CD4-positive, alpha-beta T cell treated with Interleukin-10 for 1 hour (primary cell): ENCODE data around the gene MAD2L1.
"Not testable (repeated sequence)": the region's sequence is repeated elsewhere in the genome, so short reads cannot be mapped to it uniquely, and the experiment has no call there.

Experiments
- DNase-seq: peaks from one replicate; pipeline ENCODE4 v3.0.0-alpha.2; 2020

Gene MAD2L1

DNA sequence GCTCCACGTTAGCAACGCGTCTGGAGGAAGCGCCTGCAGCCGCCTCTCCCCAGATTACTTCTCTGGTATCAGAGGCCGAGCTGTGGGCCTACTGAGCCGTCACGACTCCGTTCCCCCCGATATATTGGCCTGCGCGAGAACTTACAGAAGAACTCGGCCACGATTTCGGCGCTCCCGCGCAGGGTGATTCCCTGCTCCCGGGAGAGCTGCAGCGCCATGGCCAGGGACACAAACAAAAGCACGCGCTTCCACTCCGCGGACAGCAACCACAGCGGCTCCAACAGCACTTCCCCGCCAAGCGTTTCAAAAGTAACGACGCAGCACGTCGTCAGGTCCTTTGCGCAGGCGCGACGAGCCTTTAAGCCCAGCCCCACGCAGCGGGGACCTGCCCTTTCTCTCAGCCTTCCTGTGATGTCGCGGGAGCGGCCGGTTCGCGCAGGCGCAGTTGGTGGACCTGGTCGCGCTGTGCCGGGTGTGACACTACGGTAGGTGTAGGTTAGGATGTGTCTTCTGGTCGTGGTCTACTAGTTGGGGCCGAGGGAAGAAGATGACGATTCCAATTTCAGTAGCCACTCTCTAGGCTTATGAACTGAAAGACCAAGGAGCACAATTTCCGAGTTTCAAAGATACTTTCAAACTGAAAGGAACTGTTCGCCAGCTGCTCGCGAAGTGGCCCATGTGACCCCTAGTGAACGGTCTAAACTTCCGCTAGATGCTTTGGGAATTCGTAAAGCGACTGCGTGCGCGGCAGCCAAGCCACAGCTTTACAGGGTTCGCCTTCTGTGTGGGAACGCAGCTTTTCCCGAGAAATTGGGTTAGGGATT, at the start of gene MAD2L1:
Gene MAD2L1 (minus strand): TSS at position 332 of the 824 bp plus-strand sequence. CDS start 114 bp downstream, at position 218.
- peak; percentile 99 for DNase-seq

DNA sequence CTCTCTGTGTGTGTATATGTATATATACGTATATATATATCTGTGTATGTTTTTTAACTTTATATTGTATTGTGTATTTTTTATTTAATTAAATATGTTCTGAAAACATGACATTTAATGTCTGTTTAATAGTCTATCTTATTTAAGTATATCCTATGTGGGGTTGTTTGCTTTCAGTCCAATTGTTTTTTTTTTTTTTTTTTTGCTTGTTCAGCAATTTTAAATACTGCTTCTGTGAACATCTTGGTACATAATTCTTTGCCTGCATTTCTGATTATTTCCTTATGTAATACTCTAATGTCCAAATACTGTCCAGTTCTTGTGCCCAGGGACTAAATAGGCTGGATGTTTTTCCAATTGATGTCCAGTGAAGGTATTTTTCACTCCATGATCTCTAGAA, 45.1 kb upstream of the MAD2L1 start:
- no peak for DNase-seq

GRCh38 chr4:120109406-120109805, 42.8 kb upstream of the MAD2L1 start:
- DNase-seq, result no peak

GRCh38 chr4:120105472-120105871, 38.8 kb upstream of the MAD2L1 start:
- no peak for DNase-seq

DNA sequence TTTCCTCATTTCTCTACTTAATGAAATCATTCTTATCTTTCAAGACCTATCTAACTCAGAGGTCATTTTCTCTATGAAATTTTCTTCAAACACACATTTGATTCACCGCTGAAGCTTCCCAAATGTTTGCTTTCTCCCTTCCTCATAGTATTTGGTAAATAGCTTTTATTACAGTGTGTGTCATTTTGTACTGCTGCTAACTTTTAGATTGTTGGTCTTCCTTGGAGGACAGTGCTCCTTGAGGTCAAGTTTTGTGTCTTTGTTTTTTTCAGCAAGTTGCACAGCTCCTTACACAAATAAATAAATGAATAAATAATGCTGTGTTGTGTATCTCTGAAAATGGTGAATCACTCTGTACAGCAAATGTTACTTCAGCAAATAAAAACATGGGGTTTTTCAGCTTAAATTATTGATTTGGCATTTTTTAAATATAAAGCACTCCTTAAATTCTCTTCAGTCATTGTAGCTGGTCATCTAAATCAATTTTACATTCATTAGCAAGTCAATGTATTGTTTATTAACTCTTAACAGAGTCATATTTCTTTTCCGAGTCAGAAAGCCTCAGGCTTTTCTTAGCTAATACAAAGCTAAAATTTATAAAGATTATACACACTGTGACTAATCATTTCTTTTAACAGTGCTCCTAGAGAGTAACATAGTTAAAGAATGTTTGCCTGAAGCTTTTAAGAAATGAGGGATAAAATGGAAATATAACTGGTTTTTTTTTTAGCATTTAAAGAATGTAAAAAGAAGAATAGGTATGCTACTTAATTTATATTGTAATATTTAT, 30.1 kb upstream of the MAD2L1 start:
- no peak for DNase-seq

DNA sequence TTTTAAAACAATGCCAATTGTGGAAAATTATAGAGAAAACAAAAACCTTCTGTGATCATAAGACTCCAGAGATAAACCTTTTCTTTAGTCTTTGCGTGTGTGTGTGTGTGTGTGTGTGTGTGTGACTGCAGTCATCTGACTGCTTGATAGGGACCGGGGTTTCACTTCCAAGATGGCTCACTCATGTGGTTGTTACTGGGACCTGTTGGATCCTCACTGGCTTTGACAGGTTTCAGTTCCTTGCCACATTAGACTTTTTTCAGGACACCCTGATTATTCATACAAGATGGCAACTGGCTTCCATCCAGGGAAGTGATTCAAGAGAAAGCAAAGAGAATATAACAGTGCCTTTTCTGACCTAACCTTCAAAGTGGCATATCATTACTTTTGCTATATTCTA, 21.9 kb upstream of the MAD2L1 start:
- DNase-seq, result no peak

- DNase-seq, result not testable (repeated sequence)
Observed at GRCh38 chr4:120088066-120088465, 21.4 kb upstream of the MAD2L1 start.

GRCh38 chr4:120085705-120086104, 19.1 kb upstream of the MAD2L1 start:
- DNase-seq, result no peak

DNA sequence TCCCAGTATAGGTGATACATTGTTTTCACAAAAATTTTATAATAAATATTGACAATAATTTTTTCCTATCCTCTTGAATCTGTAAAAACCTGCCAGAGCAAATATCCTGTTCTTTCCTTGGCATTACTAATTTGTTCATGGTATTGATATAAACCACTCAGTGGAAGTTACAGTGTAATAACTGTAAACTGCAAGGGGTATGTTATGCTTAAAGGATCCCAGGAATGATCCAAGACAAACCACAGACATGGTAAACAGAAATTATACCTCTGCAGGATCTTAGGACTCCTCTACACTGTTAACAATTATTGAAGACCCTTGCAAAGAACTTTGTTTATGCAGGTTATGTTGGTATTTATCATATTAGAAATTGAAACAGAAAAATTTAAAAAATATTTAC, 17.7 kb upstream of the MAD2L1 start:
- DNase-seq, result no peak

DNA sequence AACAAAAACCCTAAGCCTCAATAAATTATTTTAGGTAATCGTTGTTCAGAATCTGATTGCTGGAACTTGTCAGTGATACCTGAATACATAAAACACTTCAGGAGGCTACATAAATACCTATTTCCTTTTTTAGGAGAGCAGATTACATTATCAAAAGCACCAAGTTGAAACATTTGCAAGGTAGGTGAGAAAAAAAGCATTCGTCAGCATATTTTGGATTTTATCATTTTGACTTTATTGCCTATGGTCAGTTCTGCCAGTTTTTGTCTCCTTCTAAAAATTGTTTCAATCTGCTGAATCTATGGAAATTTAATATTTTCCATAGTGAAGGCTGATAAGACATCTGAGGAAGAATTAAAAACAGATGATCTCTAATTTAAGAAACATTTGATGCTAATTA, 16.5 kb upstream of the MAD2L1 start:
- no peak for DNase-seq

DNA sequence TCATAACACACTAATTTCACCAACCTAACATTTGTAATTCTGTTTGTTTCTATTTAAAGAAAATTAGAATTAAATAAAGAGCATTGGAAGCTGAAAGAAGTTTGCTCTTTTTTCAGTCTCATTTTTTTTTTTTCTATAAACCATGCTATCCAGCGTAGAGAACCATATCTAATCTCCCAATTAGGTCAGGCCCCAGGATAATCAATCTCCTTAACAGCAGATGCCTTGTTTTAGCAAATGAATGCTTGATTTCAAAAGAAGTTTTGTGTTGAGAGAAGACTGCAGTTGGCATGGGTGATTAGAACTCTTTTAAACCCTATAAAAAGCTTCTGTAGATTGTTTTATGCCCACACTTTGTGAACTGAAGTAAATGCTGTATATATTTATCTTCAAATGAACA, 15.6 kb upstream of the MAD2L1 start:
- DNase-seq, result no peak

DNA sequence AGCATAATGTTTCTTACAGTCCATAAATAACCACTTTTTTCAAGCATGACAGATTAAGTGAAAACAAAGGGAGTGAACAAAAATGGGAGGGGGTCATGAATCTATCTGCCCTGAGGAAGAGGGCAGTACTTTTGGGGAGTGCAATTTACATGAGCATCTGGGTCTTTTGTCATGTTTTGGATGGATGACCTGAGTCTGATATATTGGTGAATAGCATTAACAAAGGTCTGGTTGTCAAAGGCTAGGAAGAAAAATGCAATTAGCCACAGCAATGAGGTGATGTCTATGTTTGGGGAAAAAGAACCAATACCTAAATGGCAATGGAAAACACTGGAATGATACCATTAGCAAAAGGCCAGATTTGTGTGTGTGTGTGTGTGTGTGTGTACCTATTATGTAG, 15.1 kb upstream of the MAD2L1 start:
- no peak for DNase-seq

DNA sequence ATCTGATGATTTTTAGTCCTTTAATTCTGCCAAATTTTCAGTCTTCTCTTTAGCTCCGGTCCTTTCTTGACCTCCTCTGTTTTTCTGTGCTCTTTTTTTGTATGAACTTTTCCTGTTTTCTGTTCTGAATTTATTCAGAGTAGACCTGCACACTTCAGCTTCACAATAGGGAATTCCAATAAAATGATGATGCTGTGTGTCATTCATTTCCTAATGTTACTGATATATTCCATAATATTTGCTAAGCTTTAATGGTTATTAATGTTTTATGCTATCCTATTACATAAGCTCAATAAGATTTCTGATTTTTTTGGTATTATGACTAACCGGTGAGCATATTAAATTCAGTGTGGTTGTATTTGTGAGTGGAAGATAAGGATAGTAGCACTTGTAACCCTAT, 13.9 kb upstream of the MAD2L1 start:
- DNase-seq, result no peak

DNA sequence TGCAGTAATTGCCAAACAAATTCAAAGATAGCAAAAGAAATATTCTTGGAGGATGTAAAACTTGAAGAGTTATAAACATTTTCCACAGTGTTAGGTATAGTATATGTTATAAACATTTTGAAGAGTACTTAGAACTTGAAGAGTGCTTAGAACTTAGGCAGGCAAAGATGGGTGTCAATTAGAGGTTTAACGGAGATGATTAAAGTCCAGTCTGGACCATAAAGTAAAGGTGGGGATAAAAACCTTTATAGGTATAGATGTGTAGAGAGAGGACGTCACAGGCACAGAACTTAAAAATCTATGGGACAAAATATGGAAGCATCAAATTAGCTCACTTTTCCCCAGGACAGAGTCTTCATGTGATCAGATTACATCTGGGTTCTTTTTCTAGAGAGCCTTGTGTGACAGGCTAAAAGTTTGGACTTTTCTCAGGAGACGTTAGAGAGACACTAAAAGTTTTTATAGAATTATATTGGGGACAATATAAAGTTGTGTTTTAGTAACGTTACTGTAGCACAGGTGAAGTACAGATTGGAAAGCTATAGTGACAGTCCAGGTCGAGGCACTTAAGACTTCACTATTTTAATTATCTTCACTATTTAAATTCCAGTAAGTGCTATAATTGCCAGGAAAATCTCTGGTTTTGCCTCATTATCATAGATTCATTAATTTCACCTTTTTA, 13.3 kb upstream of the MAD2L1 start:
- DNase-seq, result no peak

- no peak for DNase-seq
Observed at GRCh38 chr4:120078216-120078615, 11.6 kb upstream of the MAD2L1 start.

GRCh38 chr4:120071192-120071795, 4.6 kb upstream of the MAD2L1 start:
- DNase-seq, result peak; percentile 74

DNA sequence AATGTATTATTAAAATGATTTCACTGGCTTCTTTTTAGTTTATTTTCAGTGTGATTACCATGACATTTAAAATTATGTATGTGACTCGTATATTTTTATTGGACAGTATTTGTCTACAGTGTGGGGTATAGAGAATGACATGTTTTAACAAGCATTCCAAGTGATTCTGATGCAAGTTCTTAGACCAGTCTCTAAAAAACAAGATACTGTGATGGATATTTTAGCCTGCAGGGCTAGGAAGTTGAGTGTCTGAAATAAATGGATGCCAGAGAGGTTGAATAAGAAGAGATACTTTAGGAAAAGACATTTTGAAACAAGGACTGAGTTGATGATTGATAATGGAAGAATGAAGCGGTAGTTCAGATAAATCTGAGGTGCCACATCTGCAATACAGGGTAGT, 3.5 kb upstream of the MAD2L1 start:
- DNase-seq, result no peak

DNA sequence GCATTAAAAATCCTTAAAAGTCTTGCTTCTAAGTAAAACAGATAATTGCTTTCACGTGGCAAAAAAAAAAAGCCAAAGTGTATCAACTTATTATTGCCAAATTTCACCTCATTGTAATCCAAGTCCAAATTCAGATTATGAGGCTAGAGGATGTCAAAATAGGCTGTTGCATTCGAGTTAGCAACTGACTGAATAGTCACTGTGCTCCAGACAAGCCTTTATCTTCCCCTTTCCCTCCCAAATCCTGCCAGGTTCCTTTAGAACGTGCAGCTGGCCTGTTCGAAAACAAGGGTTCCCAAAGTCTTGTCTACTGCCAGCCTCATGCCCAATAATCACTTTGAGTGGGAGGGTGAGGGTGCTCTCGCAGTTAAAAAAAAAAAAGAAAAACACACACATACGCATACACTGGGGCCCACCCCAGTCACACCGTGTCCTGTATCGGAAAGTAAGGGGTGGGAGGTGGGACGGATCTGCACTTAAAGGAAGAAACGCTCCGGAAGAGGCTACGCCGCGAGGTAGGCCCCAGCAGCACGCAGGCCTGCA, 603 bp downstream of the MAD2L1 start:
- no peak for DNase-seq

DNA sequence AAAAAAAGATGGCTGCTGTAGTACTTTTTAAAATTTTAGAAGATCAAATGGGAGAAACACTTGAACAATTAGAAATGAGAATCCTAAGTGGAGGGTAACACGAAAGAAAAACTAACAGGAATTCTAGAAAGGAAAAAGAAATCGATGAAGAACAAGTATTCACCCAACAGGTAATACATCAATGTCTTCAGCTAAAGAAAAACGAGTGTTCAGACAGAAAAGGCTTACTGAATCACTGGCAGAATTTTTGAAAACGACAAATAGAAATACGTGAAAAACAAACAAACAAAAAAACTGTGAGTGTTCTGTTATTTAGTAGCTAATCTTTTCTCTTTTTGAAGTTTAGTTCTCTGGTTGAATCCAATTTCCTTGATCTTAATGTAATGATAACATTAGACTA, 1.8 kb downstream of the MAD2L1 start:
- no peak for DNase-seq

GRCh38 chr4:120063711-120064110, 2.9 kb downstream of the MAD2L1 start:
- DNase-seq, result not testable (repeated sequence)

DNA sequence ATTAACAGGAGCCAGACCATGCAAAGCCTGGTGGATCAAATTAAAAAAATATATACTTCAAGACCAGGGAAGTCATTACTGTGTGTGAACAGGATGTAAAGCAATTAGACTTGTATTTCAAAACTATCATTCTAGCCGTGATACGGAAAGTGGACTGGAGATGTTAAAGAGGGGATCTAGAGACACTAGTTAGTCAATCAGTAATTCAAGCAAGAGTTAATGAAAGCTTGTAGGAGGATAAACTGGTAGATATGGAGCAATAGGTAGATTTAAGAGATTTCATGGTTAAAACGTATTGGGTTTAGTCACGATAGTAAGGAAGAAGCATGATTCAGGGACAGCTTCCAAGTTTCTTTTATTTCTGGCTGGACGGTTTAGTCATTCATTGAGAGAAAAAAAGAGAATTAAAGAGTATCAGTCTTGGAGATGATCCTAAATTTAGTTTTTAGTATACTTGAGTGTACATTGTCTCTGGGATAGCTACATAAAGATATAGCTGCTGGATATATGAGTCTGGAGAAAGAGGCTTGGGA, 3.9 kb downstream of the MAD2L1 start:
- no peak for DNase-seq

- no peak for DNase-seq
Observed at GRCh38 chr4:120059036-120059435, 7.6 kb downstream of the MAD2L1 start.

- no peak for DNase-seq
Observed at GRCh38 chr4:120057416-120057815, 9.2 kb downstream of the MAD2L1 start.
